GM23248 (cell line): Measurements from ENCODE around the gene EPB41L4B. TPM values are rescaled to one million over a fixed set of nuclear protein-coding genes. Genes with fewer than 3 reads are reported as not detected.

Source experiments
- DNase-seq: peaks from one replicate; pipeline ENCODE4 v3.0.0-alpha.2; 2015
- H2AFZ ChIP-seq: fragments of 200-600 bp; sonication (generic); 2 replicates; pipeline ENCODE4 v1.6.1; 2016; ENCODE audit warnings: antibody characterized with exemption
- H3F3A ChIP-seq: fragments of 200-600 bp; sonication (generic); 2 replicates; pipeline ENCODE4 v1.6.1; 2016; ENCODE audit warnings: mild to moderate bottlenecking, antibody characterized with exemption, mixed run types; ENCODE audit not compliant: insufficient read depth
- H3K27ac ChIP-seq: fragments of 200-600 bp; sonication (generic); 2 replicates; pipeline ENCODE4 v1.5.1; 2016; ENCODE audit warnings: mild to moderate bottlenecking
- H3K27me3 ChIP-seq: fragments of 200-600 bp; sonication (generic); replicated peaks from 2 replicates; pipeline ENCODE4 v1.6.1; 2016; ENCODE audit warnings: mild to moderate bottlenecking; ENCODE audit not compliant: insufficient read depth
- H3K36me3 ChIP-seq: fragments of 200-600 bp; sonication (generic); 2 replicates; pipeline ENCODE4 v1.6.1; 2016; ENCODE audit warnings: low read depth, mild to moderate bottlenecking
- H3K4me1 ChIP-seq: fragments of 200-600 bp; sonication (generic); 2 replicates; pipeline ENCODE4 v1.6.1; 2016; ENCODE audit warnings: mild to moderate bottlenecking; ENCODE audit not compliant: insufficient read depth
- H3K4me2 ChIP-seq: fragments of 200-600 bp; sonication (generic); one replicate; pipeline ENCODE4 v1.6.1; 2016; ENCODE audit warnings: mild to moderate bottlenecking; ENCODE audit not compliant: unreplicated experiment
- H3K4me3 ChIP-seq: fragments of 200-600 bp; sonication (generic); 2 replicates; pipeline ENCODE4 v1.5.1; 2016; ENCODE audit warnings: mild to moderate bottlenecking
- H3K79me2 ChIP-seq: fragments of 200-600 bp; sonication (generic); 2 replicates; pipeline ENCODE4 v1.6.1; 2016; ENCODE audit warnings: mild to moderate bottlenecking; ENCODE audit not compliant: insufficient read depth
- H3K9ac ChIP-seq: fragments of 200-600 bp; sonication (generic); 2 replicates; pipeline ENCODE4 v1.6.1; 2016; ENCODE audit warnings: mild to moderate bottlenecking
- H3K9me2 ChIP-seq: fragments of 200-600 bp; sonication (generic); 2 replicates; pipeline ENCODE4 v1.6.1; 2016; ENCODE audit warnings: mixed run types, mild to moderate bottlenecking, moderate library complexity; ENCODE audit not compliant: insufficient read depth
- H3K9me3 ChIP-seq: fragments of 200-600 bp; sonication (generic); one replicate; pipeline ENCODE4 v1.6.1; 2017; ENCODE audit warnings: low read depth
- H4K20me1 ChIP-seq: fragments of 200-600 bp; sonication (generic); 2 replicates; pipeline ENCODE4 v1.6.0; 2016; ENCODE audit not compliant: insufficient read depth
- EZH2 ChIP-seq: fragments of 200-600 bp; sonication (generic); IDR thresholded peaks from 2 replicates; pipeline ENCODE4 v1.6.1; 2018; ENCODE audit warnings: antibody characterized with exemption, mild to moderate bottlenecking; ENCODE audit not compliant: insufficient read depth, poor library complexity, severe bottlenecking
- EZH2phosphoT487 ChIP-seq: fragments of 200-600 bp; sonication (generic); IDR thresholded peaks from 2 replicates; pipeline ENCODE4 v1.6.1; 2018; ENCODE audit warnings: antibody characterized with exemption, moderate library complexity, mild to moderate bottlenecking, low read depth; ENCODE audit not compliant: insufficient read depth
- WGBS, 2 experiments: methylation state at CpG; one replicate each; pipeline ENCODE4 v1.1.6; 2015 to 2017; ENCODE audit warnings: low lambda C conversion rate in 2 of 2, low coverage in 1 of 2; ENCODE audit errors: missing lambda C conversion rate in 2 of 2; 5-methylcytosine and 5-hydroxymethylcytosine counted together
- in situ Hi-C: fragments of 300-500 bp; cut with MboI; formaldehyde crosslinking; loops from 2 replicates; pipeline ENCODE4 v1.15.0; 2020
- polyA plus RNA-seq: library from polyadenylated mRNA; unstranded; fragments of >200 nt; fragmentation: Nextera tagmentation; extraction: Ambion mirVana; gene quantifications from 2 replicates; pipeline ENCODE4 v1.2.1, GENCODE V29; 2016
- small RNA-seq: library from RNA; depleted of rRNA; stranded (forward); fragments of <200 nt; gene quantifications from one replicate; pipeline ENCODE3, GENCODE V24; 2014; ENCODE audit warnings: low read depth, low replicate concordance
- total RNA-seq: library from RNA; depleted of rRNA; stranded (reverse); fragments of >200 nt; shearing (Covaris generic); gene quantifications from 2 replicates; pipeline ENCODE4 v1.2.3, GENCODE V29; 2014; rRNA removed

The EPB41L4B gene
- total and polyA plus RNA-seq, 2 experiments from 2014 or later: 0.33 to 0.76 TPM

DNA sequence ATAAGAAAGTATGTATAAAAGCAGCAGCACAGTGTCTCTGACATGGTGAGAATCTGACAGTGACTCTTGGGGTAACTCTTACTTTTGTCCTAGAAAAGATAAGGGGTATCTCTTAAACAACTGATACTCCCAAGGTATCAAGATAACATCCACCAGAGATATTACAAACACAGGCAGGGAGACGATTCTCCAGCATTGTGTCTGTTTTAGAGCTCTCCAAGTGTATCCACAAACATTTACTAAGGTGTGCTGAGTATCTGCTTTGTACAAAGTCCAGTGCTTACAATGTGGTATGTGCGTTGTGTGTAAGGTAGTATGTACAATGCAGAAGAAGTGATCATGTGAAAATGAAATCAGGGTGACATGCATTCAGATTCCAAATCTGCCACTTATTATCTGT lies 196.7 kb downstream of the EPB41L4B start:
- Histone ChIP-seq H3K9ac (no peak overlapping the region), H3K4me3 (no peak overlapping the region), H2AFZ (no peak overlapping the region), H3K4me2 (no peak overlapping the region), H3K79me2 (peaks cover 2% of the 10 kb centered on the region), H3K9me3 (no peaks in the 10 kb centered on the region), H3K9me2 (no peaks in the 10 kb centered on the region), H3K27me3 (no peaks in the 10 kb centered on the region), H3F3A (no peaks in the 10 kb centered on the region), H3K4me1 (peaks cover 4% of the 10 kb centered on the region), H3K36me3 (no peaks in the 10 kb centered on the region), H4K20me1 (no peaks in the 10 kb centered on the region), H3K27ac (no peak overlapping the region)
- no peak for TF ChIP-seq EZH2
- no peak for TF ChIP-seq EZH2phosphoT487
- WGBS, 2 experiments: 80 to 81% methylated on average over 2 of the region's 2 CpGs
- in situ Hi-C loops: no loop called here
- DNase-seq: no peak

DNA sequence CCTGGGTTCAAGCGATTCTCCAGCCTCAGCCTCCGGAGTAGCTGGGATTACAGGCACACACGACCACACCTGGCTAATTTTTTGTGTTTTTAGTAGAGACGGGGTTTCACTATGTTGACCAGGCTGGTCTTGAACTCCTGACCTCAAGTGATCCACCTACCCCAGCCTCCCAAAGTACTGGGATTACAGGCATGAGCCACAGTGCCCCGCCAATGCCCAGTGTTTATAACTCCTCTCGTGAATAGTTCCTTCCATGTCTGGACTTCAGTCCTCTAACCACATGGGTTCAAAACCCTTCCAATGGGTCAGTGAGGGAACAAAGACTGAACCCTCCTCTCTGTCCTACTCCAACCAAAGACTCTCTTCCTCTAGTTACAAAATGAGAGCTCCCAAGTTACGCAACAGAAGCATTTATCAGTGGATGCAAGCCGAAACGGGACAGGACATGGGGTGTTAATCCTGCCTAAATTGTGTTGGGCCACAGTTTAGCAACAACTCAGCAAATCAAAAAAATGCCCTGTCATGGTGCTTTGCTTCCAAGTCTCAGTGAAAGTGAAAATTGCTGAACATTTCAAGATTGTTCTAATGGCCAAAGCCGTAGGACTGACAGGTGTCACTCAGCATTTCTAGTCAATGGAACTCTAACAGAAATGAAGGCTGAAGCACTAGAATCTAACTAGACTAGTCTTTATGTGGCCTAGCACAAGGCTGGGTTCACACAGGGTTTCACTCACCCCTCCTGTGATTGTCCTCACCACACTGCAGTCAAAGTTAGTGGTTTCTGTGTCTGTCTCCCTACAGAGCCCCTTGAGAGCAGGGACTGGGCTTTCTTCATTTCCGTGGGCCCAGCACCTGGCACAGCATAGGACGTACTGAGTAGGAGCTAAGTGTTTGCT lies 197.9 kb downstream of the EPB41L4B start:
- 68 to 75% methylated on average over 12 of the region's 12 CpGs for WGBS, 2 experiments
- 0 out of 2 replicates have a peak, but pooled peaks cover 6% of the 10 kb centered on the region for H4K20me1 ChIP-seq
- no peak overlapping the region for H3K4me2 ChIP-seq
- H3K9ac ChIP-seq: no peak overlapping the region
- H3K36me3 ChIP-seq: no peaks in the 10 kb centered on the region
- in situ Hi-C loops: no loop called here
- no peak for DNase-seq
- no peak overlapping the region for H3K4me3 ChIP-seq
- H3K79me2 ChIP-seq: peaks cover 14% of the 10 kb centered on the region
- H3K9me3 ChIP-seq: no peaks in the 10 kb centered on the region
- TF ChIP-seq EZH2: no peak
- TF ChIP-seq EZH2phosphoT487: no peak
- no peaks in the 10 kb centered on the region for H3K9me2 ChIP-seq
- H3F3A ChIP-seq: no peaks in the 10 kb centered on the region; the same call in none of the 2 replicates
- no peak overlapping the region for H2AFZ ChIP-seq
- no peak overlapping the region for H3K27ac ChIP-seq
- no peaks in the 10 kb centered on the region for H3K27me3 ChIP-seq
- H3K4me1 ChIP-seq: peaks cover 11% of the 10 kb centered on the region

Small RNAs within 50 kb of the gene (small RNA-seq; reads per million reads assigned to genes)
- gene RF00019 (not detected), gene RNU6-984P (not detected)

Other genes starting within 250 kb of the EPB41L4B start
- 30.2 and 43.8 TPM in 2 replicates for gene TMEM245, start 201.1 kb downstream of the EPB41L4B start, total RNA-seq
- gene TMEM245, start 201.1 kb downstream of the EPB41L4B start, polyA plus RNA-seq: 20.7 and 20.8 TPM in 2 replicates
- gene FRRS1L, start 153.8 kb downstream of the EPB41L4B start, total RNA-seq: under 0.01 TPM in 1 of 2 replicates, not detected in the other
- 0.20 TPM in 1 of 2 replicates, not detected in the other for gene FRRS1L, start 153.8 kb downstream of the EPB41L4B start, polyA plus RNA-seq
- gene PTPN3, start 177.2 kb upstream of the EPB41L4B start, total RNA-seq: 0.51 and 1.3 TPM in 2 replicates
- gene PTPN3, start 177.2 kb upstream of the EPB41L4B start, polyA plus RNA-seq: 0.86 and 0.90 TPM in 2 replicates